HG02970 (cell line): ENCODE results near the gene AUNIP.

Source experiments
- ATAC-seq: cut with Tn5 transposase; IDR thresholded peaks from one replicate; pipeline ENCODE4 v1.9.1; 2021; ENCODE audit warnings: mild to moderate bottlenecking, moderate library complexity, moderate number of reproducible peaks; ENCODE audit not compliant: unreplicated experiment, low FRiP score

The AUNIP gene

DNA sequence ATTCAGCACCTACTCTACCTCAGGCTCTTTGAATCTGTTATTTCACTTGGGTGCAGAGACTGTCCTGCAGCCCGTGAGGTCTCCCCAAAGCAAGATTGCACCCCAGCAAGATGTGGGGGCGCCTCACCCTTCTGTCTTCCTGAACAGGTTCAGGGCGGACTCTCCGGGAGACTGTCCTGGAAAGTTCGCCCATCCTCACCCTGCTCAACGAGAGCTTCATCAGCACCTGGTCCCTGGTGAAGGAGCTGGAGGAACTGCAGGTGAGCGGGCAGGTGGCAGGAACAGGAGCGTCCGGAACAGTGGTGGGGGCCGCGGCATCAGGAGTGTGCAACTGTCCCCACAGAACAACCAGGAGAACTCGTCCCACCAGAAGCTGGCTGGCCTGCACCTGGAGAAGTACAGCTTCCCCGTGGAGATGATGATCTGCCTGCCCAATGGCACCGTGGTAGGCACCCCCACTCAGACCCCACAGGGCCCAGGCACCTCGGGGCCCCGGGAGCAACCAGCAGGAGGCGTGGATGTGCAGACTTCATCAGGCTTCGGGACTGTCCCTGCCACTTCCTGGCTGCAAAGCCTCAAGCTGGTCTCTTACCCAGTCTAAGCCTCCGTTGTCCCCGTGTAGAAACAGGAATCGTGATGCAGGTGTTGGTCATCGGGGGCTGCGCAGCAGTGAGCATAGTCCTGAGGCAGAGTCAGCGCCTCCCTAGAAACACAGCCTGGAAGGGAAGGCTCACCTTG is 45.4 kb downstream of the AUNIP start:
- no peak for ATAC-seq

- no peak for ATAC-seq
Measured at GRCh38 chr1:25813071-25813733, 46.1 kb downstream of the AUNIP start.

DNA sequence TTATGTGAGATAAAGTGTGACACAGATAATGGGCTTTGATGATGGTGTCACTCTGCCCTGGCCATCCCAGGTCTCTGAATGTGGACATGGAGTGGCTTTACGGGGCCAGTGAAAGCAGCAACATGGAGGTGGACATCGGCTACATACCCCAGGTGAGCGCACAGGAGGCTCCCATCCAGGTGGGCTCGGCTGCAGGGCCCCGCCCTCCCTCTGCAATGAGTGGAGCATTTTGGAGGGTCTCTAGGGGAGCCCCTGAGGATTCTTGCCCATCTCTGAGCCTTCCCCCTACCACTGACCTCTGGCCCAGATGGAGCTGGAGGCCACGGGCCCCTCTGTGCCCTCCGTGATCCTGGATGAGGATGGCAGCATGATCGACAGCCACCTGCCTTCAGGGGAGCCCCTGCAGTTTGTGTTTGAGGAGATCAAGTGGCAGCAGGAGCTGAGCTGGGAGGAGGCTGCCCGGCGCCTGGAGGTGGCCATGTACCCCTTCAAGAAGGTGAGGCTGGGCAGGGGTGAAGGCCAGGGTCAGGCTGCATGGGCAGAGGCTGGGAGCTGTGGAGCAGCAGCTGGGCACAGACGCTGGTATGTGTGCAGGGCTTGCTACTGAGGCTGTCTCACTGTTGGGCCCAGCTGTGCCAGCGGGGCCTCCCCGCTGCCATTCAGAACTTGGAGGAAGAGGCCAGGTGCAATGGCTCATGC is 47.7 kb downstream of the AUNIP start:
- ATAC-seq = no peak

DNA sequence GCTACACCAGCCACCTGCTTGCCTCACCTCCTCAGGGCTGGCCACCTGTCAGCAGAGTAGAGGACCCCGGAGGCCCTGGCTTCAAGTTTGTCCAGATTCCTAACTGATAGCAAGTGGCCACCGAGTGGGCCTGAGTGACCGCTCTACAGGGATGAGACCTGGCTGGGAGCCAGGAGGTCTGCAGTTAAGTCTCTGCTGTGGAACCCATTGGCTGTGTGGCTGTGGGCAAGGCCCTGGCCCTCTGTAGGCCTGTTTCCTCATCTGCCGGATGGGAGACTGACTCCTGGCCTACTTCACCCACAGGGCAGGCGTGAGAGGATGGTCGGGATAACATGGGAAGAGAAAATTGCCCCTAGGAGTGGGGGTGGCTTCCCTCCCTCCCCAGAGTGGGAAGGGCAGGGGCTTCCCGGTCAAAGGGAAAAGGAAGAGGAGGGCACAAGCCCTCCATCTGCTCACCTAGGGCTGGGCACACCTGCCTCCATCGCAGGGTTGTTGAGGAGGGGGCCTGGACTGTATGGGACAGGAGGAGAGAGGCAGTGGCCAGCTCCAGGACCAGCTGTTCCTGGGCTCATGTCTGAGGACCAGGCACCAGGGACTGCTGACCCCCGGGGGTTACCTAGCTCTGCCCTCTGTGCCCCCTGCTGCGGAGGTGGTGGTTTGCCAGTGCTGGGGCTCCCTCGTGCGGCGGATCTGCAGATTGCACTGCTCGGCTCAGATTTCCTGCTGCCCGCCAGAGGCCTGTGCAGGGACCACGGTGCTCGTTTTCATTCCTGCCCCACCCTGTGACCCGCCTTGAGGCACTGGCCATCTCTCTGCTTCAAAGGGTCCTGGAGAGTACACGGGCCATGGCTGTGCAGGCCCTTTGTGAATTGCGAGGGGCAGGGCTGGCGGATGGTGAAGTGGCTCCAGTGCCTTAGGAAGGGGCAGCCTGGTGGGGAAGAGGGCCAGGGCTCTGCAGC is 48.6 kb downstream of the AUNIP start:
- ATAC-seq = no peak

GRCh38 chr1:25809929-25810328 is 49.3 kb downstream of the AUNIP start:
- ATAC-seq = no peak

- no peak for ATAC-seq
Measured at GRCh38 chr1:25809283-25809926, 49.9 kb downstream of the AUNIP start.

DNA sequence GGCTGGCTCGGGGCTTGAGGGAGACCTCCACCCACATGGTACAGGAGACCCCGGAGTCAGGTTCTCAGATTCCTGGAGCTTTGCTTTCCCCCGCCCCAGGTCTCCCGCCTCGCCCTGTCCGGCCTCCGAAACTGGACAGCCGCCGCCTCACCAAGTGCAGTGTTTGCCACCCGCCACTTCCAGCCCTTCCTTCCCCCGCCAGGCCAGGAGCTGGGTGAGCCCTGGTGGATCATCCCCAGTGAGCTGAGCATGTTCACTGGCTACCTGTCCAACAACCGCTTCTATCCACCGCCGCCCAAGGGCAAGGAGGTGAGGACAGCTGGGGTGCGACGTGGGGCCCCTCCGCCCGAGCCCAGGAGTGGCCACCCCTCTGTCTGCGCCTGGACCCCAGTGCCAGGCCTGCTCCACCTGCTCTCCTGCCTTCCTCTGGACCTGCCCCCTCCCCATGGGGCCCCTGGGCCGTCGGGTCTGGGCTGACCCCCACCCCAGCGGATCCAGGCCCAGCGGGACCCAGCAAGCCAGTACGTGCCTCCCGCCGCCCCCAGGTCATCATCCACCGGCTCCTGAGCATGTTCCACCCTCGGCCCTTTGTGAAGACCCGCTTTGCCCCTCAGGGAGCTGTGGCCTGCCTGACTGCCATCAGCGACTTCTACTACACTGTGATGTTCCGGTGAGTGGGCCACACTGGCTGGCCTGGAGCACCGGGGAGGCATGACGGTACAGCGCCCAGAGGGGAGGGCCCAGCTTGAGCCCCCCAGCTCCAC is 50.6 kb downstream of the AUNIP start:
- no peak for ATAC-seq

DNA sequence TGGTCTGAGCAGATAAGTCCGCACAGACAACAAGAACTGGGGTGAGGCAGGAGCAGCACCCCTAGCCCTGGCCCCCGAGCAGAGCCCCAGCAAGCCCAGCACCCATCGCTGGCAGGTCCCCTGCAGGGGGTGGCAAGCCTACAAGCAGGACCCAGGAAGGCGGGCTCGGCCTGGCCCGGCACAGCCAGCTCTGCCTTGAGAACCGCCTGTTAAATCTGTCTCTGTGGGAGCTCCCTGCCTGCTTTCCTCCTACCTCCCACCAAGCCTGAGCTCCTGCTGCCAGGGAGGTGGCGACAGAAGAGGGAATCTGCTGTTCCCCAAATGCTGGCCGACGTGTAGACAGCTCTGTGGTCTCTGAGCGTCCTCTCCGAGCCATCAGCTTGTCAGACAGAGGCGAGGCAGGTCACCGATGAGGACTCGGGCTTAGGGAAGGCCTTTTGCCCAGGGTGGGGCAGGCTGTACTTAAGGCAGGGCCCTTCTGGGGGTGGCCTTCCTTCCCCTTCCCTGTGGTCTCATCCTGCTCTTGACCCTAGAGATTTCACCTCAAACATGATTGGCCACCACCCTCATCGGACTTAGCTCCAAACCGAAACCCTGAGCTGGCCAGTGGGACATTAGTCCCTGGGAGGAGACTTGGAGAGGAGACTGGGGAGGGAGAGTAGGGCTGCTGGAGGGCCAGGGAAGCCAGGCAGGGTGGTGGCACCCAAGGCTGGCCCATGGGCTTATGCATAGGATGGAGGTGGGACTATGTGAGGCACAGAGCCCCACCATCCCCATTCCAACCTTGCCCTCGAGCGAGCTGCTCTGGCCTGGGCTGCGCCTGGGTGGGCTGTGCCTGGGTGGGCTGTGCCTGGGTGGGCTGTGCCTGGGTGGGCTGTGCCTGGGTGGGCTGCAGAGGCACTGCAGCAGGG is 51.5 kb downstream of the AUNIP start:
- no peak for ATAC-seq

DNA sequence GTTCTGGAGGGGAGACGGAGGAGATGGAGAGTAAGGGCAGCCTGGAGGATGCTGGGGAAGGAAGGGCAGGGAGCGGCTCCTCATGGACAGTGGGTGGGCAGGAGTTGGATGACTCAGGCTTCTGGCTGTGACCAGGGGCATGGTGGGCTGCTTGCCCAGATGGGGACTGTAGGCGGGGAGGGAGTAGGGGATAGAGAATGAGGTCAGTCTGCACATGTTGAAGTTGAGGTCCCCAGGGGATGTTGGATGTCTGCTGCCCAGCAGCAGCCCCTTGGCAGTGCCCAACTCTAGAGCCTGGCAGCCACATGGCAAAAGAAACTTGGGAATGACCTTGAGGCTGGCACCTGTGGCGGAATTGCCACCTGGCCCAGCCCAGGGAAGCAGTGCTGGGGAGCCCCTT is 52.8 kb downstream of the AUNIP start:
- ATAC-seq = no peak

- ATAC-seq = no peak
Measured at GRCh38 chr1:25805863-25806225, 53.4 kb downstream of the AUNIP start.

- no peak for ATAC-seq
Measured at GRCh38 chr1:25804964-25805862, 54.0 kb downstream of the AUNIP start.

DNA sequence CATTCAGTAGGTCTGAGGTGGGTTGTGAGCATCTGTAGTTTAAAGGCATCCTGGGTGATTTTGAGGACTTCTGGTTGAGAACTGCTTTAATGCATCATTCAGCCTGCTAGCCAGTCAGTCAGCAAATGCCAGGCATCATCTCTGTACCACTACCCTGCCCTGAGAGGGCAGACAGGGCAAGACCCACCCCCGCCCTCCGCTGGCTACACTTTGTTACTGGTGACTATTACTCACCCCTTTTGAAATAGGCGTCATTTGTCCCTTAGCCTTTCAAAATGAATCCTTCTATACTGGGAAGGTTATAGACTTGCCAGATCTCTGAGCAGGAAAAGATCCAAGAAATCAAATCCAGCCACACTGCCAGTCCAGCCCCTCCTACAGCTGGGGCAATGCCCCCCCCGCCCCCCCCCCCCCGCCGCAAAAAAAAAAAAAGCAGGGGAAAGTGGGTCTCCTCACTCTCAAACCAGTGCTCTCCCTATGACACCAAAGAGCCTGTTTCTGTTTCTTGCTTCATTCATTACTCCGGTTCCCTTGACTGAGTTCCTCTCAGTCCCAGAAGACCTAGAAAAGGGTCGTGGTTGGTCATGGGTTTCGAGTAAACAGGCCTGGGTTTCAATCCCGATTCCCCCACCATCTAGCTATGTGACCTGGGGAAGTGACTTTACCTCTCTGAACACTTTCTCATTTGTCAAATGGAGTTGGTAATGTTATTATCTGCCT is 54.9 kb downstream of the AUNIP start:
- no peak for ATAC-seq

GRCh38 chr1:25803368-25803767 is 55.9 kb downstream of the AUNIP start:
- no peak for ATAC-seq

- no peak for ATAC-seq
Measured at GRCh38 chr1:25802915-25803314, 56.3 kb downstream of the AUNIP start.

DNA sequence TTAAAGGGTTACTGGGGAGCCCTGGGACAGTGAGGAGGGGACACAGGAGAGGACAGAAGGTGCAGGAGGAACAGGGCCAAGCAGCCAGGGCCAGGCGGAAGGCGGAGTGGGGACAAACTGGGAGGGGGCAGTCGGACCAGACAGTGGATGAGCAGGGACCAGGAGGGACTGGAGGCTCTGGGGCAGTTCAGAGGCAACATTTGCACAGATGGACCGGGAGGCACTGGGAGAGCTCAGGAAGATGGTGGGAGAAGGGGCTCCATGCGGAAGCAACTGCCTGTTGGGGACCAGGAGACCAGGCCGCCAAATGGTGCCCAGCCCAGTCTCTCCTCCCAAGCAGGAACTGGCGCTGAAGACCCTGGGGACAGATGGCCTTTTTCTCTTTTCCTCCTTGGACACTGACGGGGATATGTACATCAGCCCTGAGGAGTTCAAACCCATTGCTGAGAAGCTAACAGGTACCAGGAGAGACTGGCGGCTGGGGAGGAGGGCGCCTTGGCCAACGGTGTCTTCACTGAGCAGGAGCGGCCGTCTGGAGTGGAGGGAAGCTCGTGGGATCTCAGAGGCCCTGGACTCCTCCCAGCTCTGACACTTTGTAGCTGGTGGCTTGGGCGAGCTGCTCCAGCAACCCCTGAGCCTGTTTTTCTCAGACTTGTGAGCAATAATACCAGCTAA is 58.4 kb downstream of the AUNIP start:
- no peak for ATAC-seq
